Measurements from ENCODE around the gene PLA2G6. TPM values are rescaled to one million over a fixed set of nuclear protein-coding genes. Genes with fewer than 3 reads are reported as not detected.

Gene PLA2G6
- total and polyA plus RNA-seq, 2 of the 13 experiments (the other 11 are each of a cell fraction or from before 2014, with no cell fraction given) = 4.8 to 11.5 TPM

DNA sequence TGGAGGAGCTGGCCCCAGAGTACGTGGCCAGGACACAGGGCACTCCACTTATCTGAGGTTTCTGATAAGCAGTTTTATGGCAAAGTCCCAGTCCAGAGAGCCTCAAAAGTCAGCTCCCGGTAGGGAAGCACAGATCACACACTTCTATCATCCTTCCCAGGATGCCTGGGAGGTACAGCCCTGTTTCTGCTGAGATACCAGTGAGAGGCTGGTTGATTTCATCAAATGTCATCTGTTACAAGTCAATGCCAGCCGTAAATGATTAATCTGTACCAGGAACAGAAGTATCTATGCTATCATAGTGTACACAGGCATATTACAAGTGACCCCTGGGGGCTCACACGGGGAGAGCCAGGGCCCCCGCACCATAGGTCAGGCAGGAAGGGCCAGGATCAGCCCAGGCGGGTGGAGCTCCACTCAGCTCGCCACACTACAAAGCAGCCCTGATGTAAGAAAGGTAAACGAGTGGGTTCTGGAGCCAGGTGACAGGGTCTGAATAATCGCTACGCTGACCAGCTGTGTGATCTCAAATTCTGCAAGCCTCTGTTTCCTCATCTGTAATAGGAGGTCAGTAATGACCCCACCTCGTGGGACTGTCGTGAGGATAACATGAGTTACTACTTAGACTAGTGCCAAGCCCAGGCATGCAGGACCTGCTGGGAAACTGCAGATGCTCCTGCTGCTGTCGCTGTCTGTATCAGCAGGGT lies 17.6 kb downstream of the PLA2G6 start (continued):
- TF ChIP-seq, protein P1, sequence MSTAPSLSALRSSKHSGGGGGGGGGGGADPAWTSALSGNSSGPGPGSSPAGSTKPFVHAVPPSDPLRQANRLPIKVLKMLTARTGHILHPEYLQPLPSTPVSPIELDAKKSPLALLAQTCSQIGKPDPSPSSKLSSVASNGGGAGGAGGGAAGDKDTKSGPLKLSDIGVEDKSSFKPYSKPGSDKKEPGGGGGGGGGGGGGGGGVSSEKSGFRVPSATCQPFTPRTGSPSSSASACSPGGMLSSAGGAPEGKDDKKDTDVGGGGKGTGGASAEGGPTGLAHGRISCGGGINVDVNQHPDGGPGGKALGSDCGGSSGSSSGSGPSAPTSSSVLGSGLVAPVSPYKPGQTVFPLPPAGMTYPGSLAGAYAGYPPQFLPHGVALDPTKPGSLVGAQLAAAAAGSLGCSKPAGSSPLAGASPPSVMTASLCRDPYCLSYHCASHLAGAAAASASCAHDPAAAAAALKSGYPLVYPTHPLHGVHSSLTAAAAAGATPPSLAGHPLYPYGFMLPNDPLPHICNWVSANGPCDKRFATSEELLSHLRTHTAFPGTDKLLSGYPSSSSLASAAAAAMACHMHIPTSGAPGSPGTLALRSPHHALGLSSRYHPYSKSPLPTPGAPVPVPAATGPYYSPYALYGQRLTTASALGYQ (CRISPR knock-in tag; IDR thresholded peaks at IDR 0.05) = no peak
- no peak for TF ChIP-seq KDM5B (CRISPR knock-in tag; IDR thresholded peaks at IDR 0.05; ENCODE audit: borderline replicate concordance)
- TF ChIP-seq ZSCAN31 (CRISPR knock-in tag; IDR thresholded peaks at IDR 0.05; ENCODE audit: low read depth) = no peak
- TF ChIP-seq NFKB2 (CRISPR knock-in tag; IDR thresholded peaks at IDR 0.05; ENCODE audit: borderline replicate concordance) = no peak
- no peak for TF ChIP-seq KDM3A (CRISPR knock-in tag; IDR thresholded peaks at IDR 0.05; ENCODE audit: low read depth)
- TF ChIP-seq ZNF883 (CRISPR knock-in tag; IDR thresholded peaks at IDR 0.05; ENCODE audit: not compliant biosample characterization) = no peak
- TF ChIP-seq, protein P2, sequence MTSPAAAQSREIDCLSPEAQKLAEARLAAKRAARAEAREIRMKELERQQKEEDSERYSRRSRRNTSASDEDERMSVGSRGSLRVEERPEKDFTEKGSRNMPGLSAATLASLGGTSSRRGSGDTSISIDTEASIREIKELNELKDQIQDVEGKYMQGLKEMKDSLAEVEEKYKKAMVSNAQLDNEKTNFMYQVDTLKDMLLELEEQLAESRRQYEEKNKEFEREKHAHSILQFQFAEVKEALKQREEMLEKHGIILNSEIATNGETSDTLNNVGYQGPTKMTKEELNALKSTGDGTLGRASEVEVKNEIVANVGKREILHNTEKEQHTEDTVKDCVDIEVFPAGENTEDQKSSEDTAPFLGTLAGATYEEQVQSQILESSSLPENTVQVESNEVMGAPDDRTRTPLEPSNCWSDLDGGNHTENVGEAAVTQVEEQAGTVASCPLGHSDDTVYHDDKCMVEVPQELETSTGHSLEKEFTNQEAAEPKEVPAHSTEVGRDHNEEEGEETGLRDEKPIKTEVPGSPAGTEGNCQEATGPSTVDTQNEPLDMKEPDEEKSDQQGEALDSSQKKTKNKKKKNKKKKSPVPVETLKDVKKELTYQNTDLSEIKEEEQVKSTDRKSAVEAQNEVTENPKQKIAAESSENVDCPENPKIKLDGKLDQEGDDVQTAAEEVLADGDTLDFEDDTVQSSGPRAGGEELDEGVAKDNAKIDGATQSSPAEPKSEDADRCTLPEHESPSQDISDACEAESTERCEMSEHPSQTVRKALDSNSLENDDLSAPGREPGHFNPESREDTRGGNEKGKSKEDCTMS (CRISPR knock-in tag; conservative IDR thresholded peaks at IDR 0.05) = no peak
- TF ChIP-seq PREB (CRISPR knock-in tag; IDR thresholded peaks at IDR 0.05) = no peak
- TF ChIP-seq ZNF670 (CRISPR knock-in tag; IDR thresholded peaks at IDR 0.05; ENCODE audit: borderline replicate concordance) = no peak
- no peak for TF ChIP-seq NRL (CRISPR knock-in tag; IDR thresholded peaks at IDR 0.05; ENCODE audit: borderline replicate concordance)
- TF ChIP-seq ZC3H13 (CRISPR knock-in tag; IDR thresholded peaks at IDR 0.05) = no peak
- 0 out of 2 replicates have a peak, but pooled peaks have one; percentile 25 for TF ChIP-seq KLF6 (CRISPR knock-in tag; IDR thresholded peaks at IDR 0.05)
- TF ChIP-seq TBX2 (CRISPR knock-in tag; IDR thresholded peaks at IDR 0.05; ENCODE audit: borderline replicate concordance) = peak; percentile 61; the same call in 1 of the 2 replicates
- no peak for TF ChIP-seq TBL1XR1 (IDR thresholded peaks at IDR 0.05; ENCODE audit: borderline replicate concordance, low read length, partially characterized antibody)
- TF ChIP-seq ZNF280B (CRISPR knock-in tag; IDR thresholded peaks at IDR 0.05; ENCODE audit: borderline replicate concordance) = no peak
- TF ChIP-seq NR0B2 (CRISPR knock-in tag; IDR thresholded peaks at IDR 0.05) = no peak
- TF ChIP-seq, protein P3, sequence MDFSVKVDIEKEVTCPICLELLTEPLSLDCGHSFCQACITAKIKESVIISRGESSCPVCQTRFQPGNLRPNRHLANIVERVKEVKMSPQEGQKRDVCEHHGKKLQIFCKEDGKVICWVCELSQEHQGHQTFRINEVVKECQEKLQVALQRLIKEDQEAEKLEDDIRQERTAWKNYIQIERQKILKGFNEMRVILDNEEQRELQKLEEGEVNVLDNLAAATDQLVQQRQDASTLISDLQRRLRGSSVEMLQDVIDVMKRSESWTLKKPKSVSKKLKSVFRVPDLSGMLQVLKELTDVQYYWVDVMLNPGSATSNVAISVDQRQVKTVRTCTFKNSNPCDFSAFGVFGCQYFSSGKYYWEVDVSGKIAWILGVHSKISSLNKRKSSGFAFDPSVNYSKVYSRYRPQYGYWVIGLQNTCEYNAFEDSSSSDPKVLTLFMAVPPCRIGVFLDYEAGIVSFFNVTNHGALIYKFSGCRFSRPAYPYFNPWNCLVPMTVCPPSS (IDR thresholded peaks at IDR 0.05) = no peak
- peak; percentile 74 for TF ChIP-seq RARA (CRISPR knock-in tag; IDR thresholded peaks at IDR 0.05)
